HCT116 (cell line): ENCODE results near the gene PAX2. TPM values are rescaled to one million over a fixed set of nuclear protein-coding genes. Genes with fewer than 3 reads are reported as not detected.

ENCODE experiments used
- ATAC-seq: fragments of 200-7000 bp; cut with Tn5 transposase; 2 replicates; pipeline ENCODE4 v1.9.1; 2020; ENCODE audit warnings: mild to moderate bottlenecking, moderate library complexity
- BruUV-seq: library from RNA; stranded (reverse); fragments of 400-500 nt; replicated peaks from 2 replicates; lab custom pipeline; 2021; lab: Mats Ljungman, UMichigan
- CTCF ChIA-PET: fragments of 300-600 bp; sonication (Branson Sonifier 250); formaldehyde crosslinking; loops from one replicate; lab custom pipeline; 2021; ENCODE audit warnings: antibody characterized with exemption; lab: Charles Lee
- POLR2A ChIA-PET: fragments of 300-600, 350-600 bp; sonication (Branson Sonifier 250); formaldehyde crosslinking; loops from one replicate; lab custom pipeline; 2021; ENCODE audit warnings: antibody characterized with exemption; lab: Charles Lee
- RAD21 ChIA-PET, 2 experiments: fragments of 300-600 bp; sonication (Branson Sonifier 250); formaldehyde crosslinking; loops; one replicate each; lab custom pipeline; 2023; ENCODE audit warnings: low total read pairs in 2 of 2; ENCODE audit not compliant: uncharacterized antibody in 2 of 2, unreplicated experiment in 2 of 2, low non-redundant PET in 1 of 2; lab: Charles Lee
- DNase-seq: peaks from one replicate; pipeline ENCODE4 v3.0.0-alpha.2; 2010; ENCODE audit warnings: low read depth, low spot score
- H2AFZ ChIP-seq: fragments of 200-600 bp; shearing (Covaris generic), sonication (generic); 2 replicates; pipeline ENCODE4 v1.6.1; 2017; ENCODE audit warnings: low read depth, mixed run types, mixed read lengths, antibody characterized with exemption, low read length; ENCODE audit not compliant: poor library complexity, severe bottlenecking
- H3K27ac ChIP-seq: 2 replicates; pipeline ENCODE4 v1.5.1; 2012; ENCODE audit warnings: low read depth, low read length
- H3K27me3 ChIP-seq: fragments of 200-600 bp; sonication (generic); 2 replicates; pipeline ENCODE4 v1.6.1; 2016; ENCODE audit warnings: mixed run types, low read length, mixed read lengths; ENCODE audit not compliant: insufficient read depth
- H3K36me3 ChIP-seq, 2 experiments: fragments of 200-500 bp in 1 of 2; fragments of 200-600 bp in 1 of 2; sonication (Bioruptor generic) in 1 of 2; sonication (generic) in 1 of 2; 2 replicates each; pipeline versions ENCODE4 v1.5.1 to v1.6.1; 2014 to 2016; ENCODE audit warnings: low read length in 2 of 2, inconsistent platforms in 1 of 2, mixed read lengths in 1 of 2, mixed run types in 1 of 2; ENCODE audit not compliant: insufficient read depth in 2 of 2, control insufficient read depth in 1 of 2
- H3K4me1 ChIP-seq, 2 experiments: fragments of 200-600 bp in 1 of 2; sonication (generic) in 1 of 2; 2 replicates each; pipeline versions ENCODE4 v1.5.1 to v1.6.1; 2012 to 2017; ENCODE audit warnings: low read length in 2 of 2, inconsistent platforms in 1 of 2, mild to moderate bottlenecking in 1 of 2, mixed read lengths in 1 of 2, mixed run types in 1 of 2, moderate library complexity in 1 of 2; ENCODE audit not compliant: insufficient read depth in 2 of 2, control insufficient read depth in 1 of 2
- H3K4me2 ChIP-seq: fragments of 200-600 bp; sonication (generic); 2 replicates; pipeline ENCODE4 v1.6.1; 2017; ENCODE audit warnings: mixed run types, low read length, mixed read lengths
- H3K4me3 ChIP-seq, 2 experiments: fragments of 200-600 bp in 1 of 2; sonication (generic) in 1 of 2; replicated peaks in 1 of 2; 2 replicates each; pipeline ENCODE4 v1.5.1; 2011 to 2016; ENCODE audit warnings: low read length in 2 of 2, control low read depth in 1 of 2, low read depth in 1 of 2, mild to moderate bottlenecking in 1 of 2, mixed read lengths in 1 of 2, mixed run types in 1 of 2
- H3K79me2 ChIP-seq: fragments of 200-600 bp; sonication (generic); 2 replicates; pipeline ENCODE4 v1.6.1; 2017; ENCODE audit warnings: mild to moderate bottlenecking, mixed run types, low read length, moderate library complexity, mixed read lengths; ENCODE audit not compliant: insufficient read depth
- H3K9ac ChIP-seq: fragments of 200-600 bp; sonication (generic); 2 replicates; pipeline ENCODE4 v1.6.1; 2016; ENCODE audit warnings: low read length, mixed read lengths
- H3K9me2 ChIP-seq: fragments of 200-600 bp; sonication (generic), shearing (Covaris generic); 2 replicates; pipeline ENCODE4 v1.6.1; 2017; ENCODE audit warnings: mixed run types, mild to moderate bottlenecking, moderate library complexity; ENCODE audit not compliant: insufficient read depth
- H3K9me3 ChIP-seq, 2 experiments: fragments of 200-500 bp in 1 of 2; fragments of 200-600 bp in 1 of 2; sonication (Bioruptor generic) in 1 of 2; sonication (generic) in 1 of 2; 2 replicates each; pipeline ENCODE4 v1.6.1; 2014 to 2017; ENCODE audit warnings: low read length in 2 of 2, mixed read lengths in 2 of 2, inconsistent platforms in 1 of 2, low read depth in 1 of 2, mild to moderate bottlenecking in 1 of 2, mixed run types in 1 of 2, moderate library complexity in 1 of 2; ENCODE audit not compliant: control insufficient read depth in 1 of 2, insufficient read depth in 1 of 2
- H4K20me1 ChIP-seq: fragments of 200-600 bp; sonication (generic), shearing (Covaris generic); 2 replicates; pipeline ENCODE4 v1.6.1; 2017; ENCODE audit warnings: mixed run types, mild to moderate bottlenecking, moderate library complexity; ENCODE audit not compliant: insufficient read depth
- CBX3 ChIP-seq: IDR thresholded peaks from 2 replicates; pipeline ENCODE4 v1.6.1; 2012; ENCODE audit warnings: low read depth
- CTCF ChIP-seq, 3 experiments: fragments of 200-600 bp in 1 of 3; sonication (generic) in 1 of 3; IDR thresholded peaks in 2 of 3; conservative IDR thresholded peaks in 1 of 3; 2 replicates each; pipeline ENCODE4 v1.5.1; 2012 to 2017; ENCODE audit warnings: low read depth in 2 of 3, low read length in 2 of 3, antibody characterized with exemption in 1 of 3, borderline replicate concordance in 1 of 3, control low read depth in 1 of 3, mild to moderate bottlenecking in 1 of 3, mixed read lengths in 1 of 3, mixed run types in 1 of 3, moderate library complexity in 1 of 3; ENCODE audit not compliant: insufficient read depth in 1 of 3
- EGR1 ChIP-seq: IDR thresholded peaks from 2 replicates; pipeline ENCODE4 v1.6.1; 2012; ENCODE audit warnings: low read depth
- JUND ChIP-seq: IDR thresholded peaks from 2 replicates; pipeline ENCODE4 v1.6.1; 2012
- POLR2A ChIP-seq: IDR thresholded peaks from 2 replicates; pipeline ENCODE4 v1.7.0; 2011; ENCODE audit warnings: borderline replicate concordance; ENCODE audit not compliant: insufficient read depth, insufficient read length; ENCODE audit errors: extremely low read depth
- RAD21 ChIP-seq: IDR thresholded peaks from 2 replicates; pipeline ENCODE4 v1.6.1; 2012; ENCODE audit warnings: low read depth, mild to moderate bottlenecking
- REST ChIP-seq: IDR thresholded peaks from 2 replicates; pipeline ENCODE4 v1.6.1; 2012; ENCODE audit warnings: low read depth
- SP1 ChIP-seq: IDR thresholded peaks from 2 replicates; pipeline ENCODE4 v1.6.1; 2012; ENCODE audit warnings: low read depth
- SRF ChIP-seq: IDR thresholded peaks from 2 replicates; pipeline ENCODE4 v1.6.1; 2012; ENCODE audit warnings: low read depth
- YY1 ChIP-seq: IDR thresholded peaks from 2 replicates; pipeline ENCODE4 v1.6.1; 2011; ENCODE audit warnings: low read length, low read depth, moderate library complexity, mild to moderate bottlenecking; ENCODE audit not compliant: insufficient replicate concordance; ENCODE audit errors: extremely low read depth
- ZBTB33 ChIP-seq: IDR thresholded peaks from 2 replicates; pipeline ENCODE4 v1.6.1; 2011; ENCODE audit warnings: mild to moderate bottlenecking, low read length, moderate library complexity; ENCODE audit not compliant: insufficient replicate concordance; ENCODE audit errors: extremely low read depth
- intact Hi-C: fragments of 100-400 bp; cut with micrococcal nuclease; formaldehyde crosslinking; loops from 2 replicates; pipeline ENCODE4 v1.10.0; 2022
- total RNA-seq: library from RNA; stranded (reverse); gene quantifications from one replicate; pipeline ENCODE4 v1.2.1, GENCODE V29; 2021; ENCODE audit not compliant: unreplicated experiment

The PAX2 gene
- total RNA-seq, 1 experiment from 2014 or later: 5.0 TPM

- TF ChIP-seq SP1: no peak
- no peak for TF ChIP-seq ZBTB33
- no peak for TF ChIP-seq REST
- no peak for TF ChIP-seq YY1
- no peak for TF ChIP-seq SRF
- TF ChIP-seq RAD21: no peak
- TF ChIP-seq POLR2A: no peak
- no peak for TF ChIP-seq JUND
- TF ChIP-seq, all 23 proteins: peak for 0
Measured at GRCh38 chr10:100742936-100743335, 2.4 kb upstream of the PAX2 start (continued).

GRCh38 chr10:100743626-100744135 is 1.7 kb upstream of the PAX2 start:
- H3K9me3 ChIP-seq: no peaks in the 10 kb centered on the region
- H3K9me2 ChIP-seq: no peaks in the 10 kb centered on the region
- no TSS peak for BruUV-seq
- ChIA-PET CTCF (interaction anchor here (0.6 to 4.9 kb wide), 28 partner anchors 9 to 225 kb away, joined by 3 to 60 read pairs (median 4); partner anchors contain the start of gene HIF1AN), POLR2A (interaction anchor here (0.7 to 2.2 kb wide), 4 partner anchors 15 to 209 kb away, joined by 3 to 6 read pairs (median 4); partner anchors contain the start of gene HIF1AN), RAD21 (interaction anchor here (0.5 to 1.1 kb wide), 8 partner anchors 14 to 182 kb away, joined by 3 to 5 read pairs (median 4); no protein-coding TSS in a partner anchor)
- peak overlapping the region; percentile 56 for H2AFZ ChIP-seq
- H3K4me1 ChIP-seq: peaks cover 8 to 31% of the 10 kb centered on the region in 2 experiments; a peak in 3 of 4 replicates
- no peaks in the 10 kb centered on the region for H3K27me3 ChIP-seq
- ATAC-seq (peak; percentile 69), DNase-seq (peak; percentile 80)
- H3K79me2 ChIP-seq: no peaks in the 10 kb centered on the region
- no peaks in the 10 kb centered on the region for H4K20me1 ChIP-seq
- H3K36me3 ChIP-seq: no peaks in the 10 kb centered on the region
- H3K4me3 ChIP-seq: no peak overlapping the region
- H3K27ac ChIP-seq: no peak overlapping the region
- H3K4me2 ChIP-seq: peak overlapping the region; percentile 55
- H3K9ac ChIP-seq: peak overlapping the region; percentile 2; the same call in 1 of the 2 replicates
- TF ChIP-seq YY1 (peak; percentile 56), RAD21 (peak; percentile 98), POLR2A (no peak), CTCF (IDR thresholded peaks at IDR 0.05 in 2 of 3, conservative IDR thresholded peaks at IDR 0.05 in 1 of 3; ENCODE audit: borderline replicate concordance in 1 of 3, insufficient read depth in 1 of 3, low read depth in 2 of 3, low read length in 2 of 3) (peak; percentile 98 to 99 (median 98)), EGR1 (no peak), CBX3 (no peak)
- intact Hi-C loops: loop anchor here (1.0 to 10.0 kb wide), 7 partner anchors 14 to 271 kb away; no protein-coding TSS in a partner anchor
